Occipital lobe (tissue), 2 donors: ENCODE data around the gene PCBP2. TPM values are rescaled to one million over a fixed set of nuclear protein-coding genes. Genes with fewer than 3 reads are reported as not detected.
"Not testable (repeated sequence)": the region's sequence is repeated elsewhere in the genome, so short reads cannot be mapped to it uniquely, and the experiment has no call there.

Experiments
- DNase-seq: peaks from one replicate; lab custom pipeline; 2025; lab: John Stamatoyannopoulos, UW
- total RNA-seq: library from RNA; depleted of rRNA; stranded (reverse); fragments of >200 nt; gene quantifications from one replicate; pipeline ENCODE4 v1.2.3, GENCODE V29; 2014

PCBP2 gene
- total RNA-seq = 181 TPM

- DNase-seq = peak; percentile 100
Measured at GRCh38 chr12:53451661-53452158, at the start of gene PCBP2. TSS of gene PCBP2 (plus strand) at chr12:53452102. CDS start at chr12:53454801, 2,699 bp downstream.

- not testable (repeated sequence) for DNase-seq
Measured at GRCh38 chr12:53402351-53402750, 49.6 kb upstream of the PCBP2 start.

- DNase-seq = no peak
Measured at GRCh38 chr12:53402871-53403270, 49.0 kb upstream of the PCBP2 start.

- no peak for DNase-seq
Measured at GRCh38 chr12:53410951-53411350, 41.0 kb upstream of the PCBP2 start.

GRCh38 chr12:53413485-53414204, 38.3 kb upstream of the PCBP2 start:
- DNase-seq = no peak

- DNase-seq = no peak
Measured at GRCh38 chr12:53414756-53415417, 37.0 kb upstream of the PCBP2 start.

GRCh38 chr12:53415752-53416389, 36.0 kb upstream of the PCBP2 start:
- DNase-seq = not testable (repeated sequence)

GRCh38 chr12:53417291-53417816, 34.5 kb upstream of the PCBP2 start:
- DNase-seq = not testable (repeated sequence)

GRCh38 chr12:53418221-53418620, 33.7 kb upstream of the PCBP2 start:
- DNase-seq = no peak

GRCh38 chr12:53419756-53420155, 32.1 kb upstream of the PCBP2 start:
- DNase-seq = no peak

- DNase-seq = not testable (repeated sequence)
Measured at GRCh38 chr12:53422247-53422646, 29.7 kb upstream of the PCBP2 start.

- no peak for DNase-seq
Measured at GRCh38 chr12:53423597-53423996, 28.3 kb upstream of the PCBP2 start, which contains the start of gene AMHR2. TSS of gene AMHR2 (plus strand) at chr12:53423855. CDS start at chr12:53423935, 80 bp downstream.

- DNase-seq = no peak
Measured at GRCh38 chr12:53424626-53425514, 27.0 kb upstream of the PCBP2 start.

- no peak for DNase-seq
Measured at GRCh38 chr12:53425515-53426150, 26.3 kb upstream of the PCBP2 start.

GRCh38 chr12:53427905-53428594, 23.9 kb upstream of the PCBP2 start:
- no peak for DNase-seq

GRCh38 chr12:53428741-53429140, 23.2 kb upstream of the PCBP2 start:
- no peak for DNase-seq

GRCh38 chr12:53430116-53430515, 21.8 kb upstream of the PCBP2 start:
- no peak for DNase-seq

- no peak for DNase-seq
Measured at GRCh38 chr12:53431187-53431586, 20.7 kb upstream of the PCBP2 start.

- DNase-seq = not testable (repeated sequence)
Measured at GRCh38 chr12:53435326-53435725, 16.6 kb upstream of the PCBP2 start.

GRCh38 chr12:53439582-53439981, 12.3 kb upstream of the PCBP2 start:
- DNase-seq = not testable (repeated sequence)
